ENCODE measurements around the gene SLC5A4.

DNA sequence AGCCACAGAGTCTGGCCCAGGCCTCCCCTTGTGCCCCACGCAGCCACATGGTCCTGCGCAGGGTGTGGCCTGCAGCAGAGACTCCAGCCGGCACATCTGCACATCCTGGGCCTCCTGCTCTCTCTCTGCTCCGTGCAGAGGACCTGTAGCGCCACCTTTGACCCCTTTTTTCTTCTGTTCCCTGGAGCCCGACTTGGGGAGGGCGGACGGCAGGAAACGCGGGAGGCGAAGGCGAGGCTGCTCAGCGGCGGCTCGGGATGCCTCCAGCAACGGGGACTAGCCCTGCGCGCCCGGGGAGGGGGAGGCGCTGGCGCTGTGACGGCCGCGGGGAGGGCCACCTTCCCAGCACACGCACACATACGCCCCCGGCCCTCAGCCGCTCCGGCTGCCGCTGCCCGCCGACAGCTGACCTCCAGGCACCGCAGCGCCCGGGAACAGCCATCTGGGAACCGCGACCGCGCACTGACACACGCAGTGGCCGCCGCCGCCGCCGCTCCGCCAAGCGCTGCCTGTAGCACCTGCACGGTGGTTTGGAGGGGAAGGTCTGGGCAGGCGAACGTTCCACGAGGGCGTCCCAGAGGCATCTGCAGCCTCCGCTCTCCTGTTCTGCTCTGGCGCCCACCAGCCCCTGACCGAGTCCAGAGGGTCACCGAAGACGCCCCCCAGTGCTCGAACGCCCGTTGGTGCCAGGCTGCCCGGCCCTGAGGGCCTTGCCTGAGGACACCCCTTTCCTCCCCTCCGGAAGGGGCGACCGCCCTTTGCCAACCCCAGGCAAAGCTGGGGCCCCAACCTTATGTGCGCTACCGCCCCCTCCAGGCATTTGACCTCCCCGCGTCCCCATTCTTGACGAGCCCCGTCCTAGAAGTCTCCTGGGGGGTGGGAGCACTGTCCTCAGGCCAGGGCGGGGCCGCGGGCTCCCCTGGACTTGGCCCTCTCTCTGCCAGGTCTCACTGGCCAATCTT lies 79.2 kb downstream of the SLC5A4 start:
- TF ChIP-seq, protein P1, sequence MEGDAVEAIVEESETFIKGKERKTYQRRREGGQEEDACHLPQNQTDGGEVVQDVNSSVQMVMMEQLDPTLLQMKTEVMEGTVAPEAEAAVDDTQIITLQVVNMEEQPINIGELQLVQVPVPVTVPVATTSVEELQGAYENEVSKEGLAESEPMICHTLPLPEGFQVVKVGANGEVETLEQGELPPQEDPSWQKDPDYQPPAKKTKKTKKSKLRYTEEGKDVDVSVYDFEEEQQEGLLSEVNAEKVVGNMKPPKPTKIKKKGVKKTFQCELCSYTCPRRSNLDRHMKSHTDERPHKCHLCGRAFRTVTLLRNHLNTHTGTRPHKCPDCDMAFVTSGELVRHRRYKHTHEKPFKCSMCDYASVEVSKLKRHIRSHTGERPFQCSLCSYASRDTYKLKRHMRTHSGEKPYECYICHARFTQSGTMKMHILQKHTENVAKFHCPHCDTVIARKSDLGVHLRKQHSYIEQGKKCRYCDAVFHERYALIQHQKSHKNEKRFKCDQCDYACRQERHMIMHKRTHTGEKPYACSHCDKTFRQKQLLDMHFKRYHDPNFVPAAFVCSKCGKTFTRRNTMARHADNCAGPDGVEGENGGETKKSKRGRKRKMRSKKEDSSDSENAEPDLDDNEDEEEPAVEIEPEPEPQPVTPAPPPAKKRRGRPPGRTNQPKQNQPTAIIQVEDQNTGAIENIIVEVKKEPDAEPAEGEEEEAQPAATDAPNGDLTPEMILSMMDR (IDR thresholded peaks at IDR 0.05), result no peak
- TF ChIP-seq POLR2A (IDR thresholded peaks at IDR 0.05), result no peak

Measured in tibial nerve (tissue), 3 donors.